Parathyroid adenoma (tissue), 2 donors: ENCODE results near the gene MINPP1.

Experiments
- H2AFZ ChIP-seq: fragments of 300-600 bp; sonication (generic); one replicate; pipeline ENCODE4 v1.7.0; 2017; ENCODE audit warnings: antibody characterized with exemption, mild to moderate bottlenecking
- H3K27ac ChIP-seq: fragments of 300-600 bp; sonication (generic); one replicate; pipeline ENCODE4 v1.7.0; 2017
- H3K27me3 ChIP-seq: fragments of 300-600 bp; sonication (generic); one replicate; pipeline ENCODE4 v1.7.0; 2017; ENCODE audit warnings: low read length; ENCODE audit not compliant: control insufficient read depth, insufficient read depth
- H3K36me3 ChIP-seq: fragments of 300-600 bp; sonication (generic); one replicate; pipeline ENCODE4 v1.7.0; 2017; ENCODE audit warnings: low read length; ENCODE audit not compliant: control insufficient read depth, insufficient read depth
- H3K4me1 ChIP-seq: fragments of 300-600 bp; sonication (generic); one replicate; pipeline ENCODE4 v1.7.0; 2017; ENCODE audit warnings: control low read depth
- H3K4me2 ChIP-seq: fragments of 300-600 bp; sonication (generic); one replicate; pipeline ENCODE4 v1.7.0; 2017; ENCODE audit warnings: low read length
- H3K4me3 ChIP-seq: fragments of 300-600 bp; sonication (generic); one replicate; pipeline ENCODE4 v1.7.0; 2017; ENCODE audit warnings: low read depth, low read length
- H3K79me2 ChIP-seq: fragments of 300-600 bp; sonication (generic); one replicate; pipeline ENCODE4 v1.7.0; 2017; ENCODE audit warnings: control low read depth
- H3K9ac ChIP-seq: fragments of 300-600 bp; sonication (generic); one replicate; pipeline ENCODE4 v1.7.0; 2017; ENCODE audit warnings: mild to moderate bottlenecking
- H3K9me3 ChIP-seq: fragments of 300-600 bp; sonication (generic); one replicate; pipeline ENCODE4 v1.7.0; 2017; ENCODE audit warnings: low read length; ENCODE audit not compliant: control insufficient read depth
- CTCF ChIP-seq: fragments of 300-600 bp; sonication (generic); IDR thresholded peaks from one replicate; pipeline ENCODE4 v1.7.0; 2017; ENCODE audit warnings: antibody characterized with exemption, mild to moderate bottlenecking
- donor health status: primary hyperparathyroidism.

Gene MINPP1

DNA sequence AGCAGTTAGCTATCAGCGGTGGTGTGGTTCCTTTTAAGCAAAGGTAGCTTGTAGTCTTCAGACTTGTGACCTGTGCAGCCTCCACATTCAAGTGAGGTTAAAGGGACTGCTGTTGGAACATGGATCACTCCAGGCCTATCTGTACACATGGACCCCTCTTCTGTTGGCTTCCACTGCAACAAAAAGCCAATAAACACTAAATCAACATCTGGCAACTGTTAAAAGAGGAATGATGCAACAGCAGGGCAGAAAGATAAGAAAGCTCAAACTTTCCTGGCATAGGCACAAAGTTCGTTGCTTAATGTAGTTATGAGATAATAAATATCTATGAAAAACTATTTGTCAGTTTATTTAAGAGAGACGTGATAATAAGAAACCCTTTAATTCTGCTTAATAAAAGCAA, 4.0 kb upstream of the MINPP1 start:
- Histone ChIP-seq H2AFZ (no peak overlapping the region), H3K4me3 (no peak overlapping the region), H3K9me3 (no peaks in the 10 kb centered on the region), H3K27ac (no peak overlapping the region), H3K4me2 (no peak overlapping the region), H3K4me1 (no peaks in the 10 kb centered on the region), H3K79me2 (no peaks in the 10 kb centered on the region), H3K9ac (no peak overlapping the region), H3K36me3 (no peaks in the 10 kb centered on the region), H3K27me3 (no peaks in the 10 kb centered on the region)
- TF ChIP-seq CTCF = no peak

DNA sequence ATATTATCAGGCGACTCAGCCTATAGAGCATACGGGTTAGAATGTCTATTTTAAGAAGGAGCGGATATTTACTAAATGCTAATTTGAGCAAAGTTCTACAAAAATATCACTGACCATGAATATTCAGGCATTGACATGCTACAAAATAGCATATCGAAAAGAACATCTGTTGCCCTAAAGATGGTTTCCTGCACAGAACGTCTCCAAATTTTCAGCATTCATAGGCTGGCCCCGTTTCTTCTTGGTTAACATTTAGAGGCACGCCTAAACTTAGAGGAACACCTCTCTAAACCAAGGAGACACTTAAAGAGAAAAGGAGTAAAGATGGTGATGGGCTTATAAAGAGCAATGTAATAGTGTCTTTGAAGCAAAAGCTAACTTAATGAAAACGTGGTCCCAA, 1.3 kb upstream of the MINPP1 start:
- Histone ChIP-seq H3K27ac (no peak overlapping the region), H3K9me3 (no peaks in the 10 kb centered on the region), H3K79me2 (peaks cover 10% of the 10 kb centered on the region), H3K4me2 (no peak overlapping the region), H3K27me3 (no peaks in the 10 kb centered on the region), H3K4me3 (no peak overlapping the region), H3K4me1 (peaks cover 12% of the 10 kb centered on the region), H3K36me3 (no peaks in the 10 kb centered on the region), H3K9ac (no peak overlapping the region), H2AFZ (no peak overlapping the region)
- no peak for TF ChIP-seq CTCF

DNA sequence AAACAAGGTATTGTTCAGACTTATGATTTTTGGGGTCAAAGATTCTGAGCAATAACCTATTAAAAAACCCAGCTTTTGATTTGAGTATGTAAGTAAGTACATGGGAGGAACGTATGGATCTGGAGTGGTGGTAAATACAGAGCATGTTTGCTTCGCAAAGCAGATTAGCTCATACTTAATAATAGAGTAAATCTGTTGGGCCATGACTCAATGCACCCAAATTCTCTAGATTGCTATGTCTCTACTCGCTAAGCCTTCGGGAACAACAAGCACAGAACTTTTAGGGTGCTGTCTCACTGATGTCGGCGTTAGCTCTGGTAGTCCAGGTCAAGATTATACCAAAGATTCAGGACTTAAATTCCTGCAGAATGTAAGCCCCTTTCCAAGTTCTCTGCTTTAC, 807 bp upstream of the MINPP1 start:
- Histone ChIP-seq H3K9ac (no peak overlapping the region), H3K9me3 (no peaks in the 10 kb centered on the region), H3K36me3 (no peaks in the 10 kb centered on the region), H3K79me2 (peaks cover 10% of the 10 kb centered on the region), H3K27me3 (no peaks in the 10 kb centered on the region), H3K27ac (peak overlapping the region; percentile 64), H2AFZ (peak overlapping the region; percentile 94), H3K4me2 (peak overlapping the region; percentile 92), H3K4me1 (peaks cover 12% of the 10 kb centered on the region), H3K4me3 (peak overlapping the region; percentile 96)
- no peak for TF ChIP-seq CTCF

DNA sequence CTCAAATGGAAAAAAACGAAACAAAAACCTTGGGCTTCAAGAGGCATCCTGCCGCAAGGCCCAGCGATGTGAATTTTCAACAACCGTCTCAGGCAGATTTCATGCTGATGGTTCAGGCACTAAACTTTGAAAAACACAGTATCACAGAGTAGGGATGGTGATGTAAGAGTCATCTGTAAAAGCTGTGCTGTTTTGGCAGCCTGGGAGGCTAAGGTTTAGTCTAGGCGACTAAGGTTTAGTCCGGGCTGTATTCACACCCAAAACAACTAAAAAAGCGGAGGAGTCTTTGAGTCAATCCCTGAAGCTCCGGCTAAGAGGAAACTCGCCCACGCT, 420 bp upstream of the MINPP1 start:
- peak overlapping the region; percentile 94 for H2AFZ ChIP-seq
- no peaks in the 10 kb centered on the region for H3K9me3 ChIP-seq
- H3K27ac ChIP-seq = peak overlapping the region; percentile 64
- no peak for TF ChIP-seq CTCF
- H3K27me3 ChIP-seq = no peaks in the 10 kb centered on the region
- no peaks in the 10 kb centered on the region for H3K36me3 ChIP-seq
- H3K9ac ChIP-seq = no peak overlapping the region
- H3K4me2 ChIP-seq = peak overlapping the region; percentile 92
- H3K4me1 ChIP-seq = peaks cover 12% of the 10 kb centered on the region
- peak overlapping the region; percentile 96 for H3K4me3 ChIP-seq
- peaks cover 10% of the 10 kb centered on the region for H3K79me2 ChIP-seq

- Histone ChIP-seq H3K9me3 (no peaks in the 10 kb centered on the region), H3K4me2 (peak overlapping the region; percentile 92), H3K27me3 (no peaks in the 10 kb centered on the region), H3K4me3 (peak overlapping the region; percentile 96), H3K79me2 (peaks cover 10% of the 10 kb centered on the region), H3K4me1 (peaks cover 12% of the 10 kb centered on the region), H3K9ac (peak overlapping the region; percentile 41), H3K36me3 (no peaks in the 10 kb centered on the region), H3K27ac (peak overlapping the region; percentile 64), H2AFZ (peak overlapping the region; percentile 94)
- peak; percentile 46 for TF ChIP-seq CTCF
Measured at GRCh38 chr10:87505366-87506111, 846 bp downstream of the MINPP1 start.
